Activated B cell treated with CpG ODN at 0.5 μM for 24 hours (primary cell): ENCODE measurements around the gene NCAPH2. TPM values are rescaled to one million over a fixed set of nuclear protein-coding genes. Genes with fewer than 3 reads are reported as not detected.

ENCODE experiments used
- ATAC-seq: fragments of 200-7000 bp; cut with Tn5 transposase; one replicate; pipeline ENCODE4 v1.10.0; 2021; ENCODE audit warnings: low read depth, mild to moderate bottlenecking, moderate library complexity
- CTCF ChIA-PET: fragments of 350-600 bp; sonication (Branson Sonifier 250); formaldehyde crosslinking; loops from one replicate; lab custom pipeline; 2021; ENCODE audit warnings: antibody characterized with exemption; lab: Charles Lee
- POLR2A ChIA-PET: fragments of 350-600 bp; sonication (Branson Sonifier 250); formaldehyde crosslinking; loops from one replicate; lab custom pipeline; 2021; ENCODE audit warnings: antibody characterized with exemption; lab: Charles Lee
- DNase-seq: peaks from one replicate; pipeline ENCODE4 v3.0.0; 2022
- H3K27ac Mint-ChIP-seq: one replicate; pipeline ENCODE4 v1.8.0; 2020; ENCODE audit warnings: mixed read lengths
- H3K27me3 Mint-ChIP-seq: one replicate; pipeline ENCODE4 v1.8.0; 2021; ENCODE audit warnings: mixed read lengths
- H3K36me3 Mint-ChIP-seq: one replicate; pipeline ENCODE4 v1.8.0; 2021; ENCODE audit warnings: low read depth, mixed read lengths
- H3K4me1 Mint-ChIP-seq: one replicate; pipeline ENCODE4 v1.8.0; 2021; ENCODE audit warnings: mixed read lengths
- H3K4me3 Mint-ChIP-seq: one replicate; pipeline ENCODE4 v1.8.0; 2020; ENCODE audit warnings: mild to moderate bottlenecking, mixed read lengths
- H3K9me3 Mint-ChIP-seq: one replicate; pipeline ENCODE4 v1.8.0; 2020; ENCODE audit warnings: mixed read lengths
- intact Hi-C: fragments of 100-400 bp; cut with micrococcal nuclease; formaldehyde crosslinking; loops from one replicate; pipeline ENCODE4 v1.15.1; 2024
- total RNA-seq: library from RNA; stranded (reverse); gene quantifications from 2 replicates; pipeline ENCODE4 v1.2.3, GENCODE V29; 2022
- TF ChIP-seq, protein P1 (sequence below): fragments of 200-600 bp; IDR thresholded peaks from one replicate; pipeline ENCODE4 v1.8.0; 2022; ENCODE audit warnings: antibody characterized with exemption, mild to moderate bottlenecking

Gene NCAPH2
- total RNA-seq, 1 donor from 2014 or later = 68.2 TPM

DNA sequence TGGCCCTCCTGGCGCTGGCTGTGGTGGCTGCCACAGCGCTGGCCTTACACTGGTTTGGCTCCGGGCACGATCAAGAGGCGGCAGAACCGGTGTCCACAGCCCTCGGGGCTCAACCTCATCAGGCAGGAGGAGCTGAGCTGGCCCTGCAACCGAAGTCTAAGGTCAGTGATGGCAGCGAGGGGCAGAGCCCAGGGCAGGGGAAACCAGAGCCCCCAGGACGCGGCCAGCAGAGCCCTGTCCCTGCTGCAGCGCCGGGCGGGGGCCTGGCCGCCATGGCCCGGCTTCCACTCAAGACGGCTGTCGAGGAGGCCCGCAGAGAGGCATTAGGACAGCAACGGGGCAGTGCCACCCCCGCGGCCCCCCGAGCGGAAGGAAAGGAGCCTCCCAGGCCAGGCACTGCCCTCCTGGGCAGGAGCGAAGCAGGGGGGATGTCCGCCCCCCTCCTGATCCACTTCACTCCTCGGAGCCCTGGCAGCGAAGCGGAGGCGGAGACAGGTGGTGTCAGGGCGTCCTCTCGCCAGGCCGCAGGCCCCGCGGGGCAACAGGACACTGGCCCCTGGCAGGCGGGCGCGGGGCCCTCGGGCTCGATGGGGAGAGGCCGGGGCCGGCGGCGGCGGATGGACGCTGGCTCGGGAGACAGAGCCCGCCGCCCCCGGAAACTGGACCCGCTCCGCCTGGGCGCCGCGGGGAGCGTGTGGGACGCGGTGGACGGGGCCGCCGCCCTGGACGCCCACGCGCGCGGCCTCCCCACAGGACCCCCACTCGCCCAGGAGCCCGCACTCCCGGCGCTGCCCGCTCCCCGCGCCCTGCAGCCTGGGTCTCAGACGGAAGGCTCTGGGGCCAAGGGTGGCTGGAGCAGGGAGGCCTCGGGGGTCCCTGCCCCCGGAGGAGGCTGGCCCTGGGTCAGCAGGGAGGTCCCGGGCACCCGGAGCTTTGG is 38.6 kb downstream of the NCAPH2 start:
- H3K27ac Mint-ChIP-seq = no peak overlapping the region
- no peaks in the 10 kb centered on the region for H3K27me3 Mint-ChIP-seq
- peaks cover 2% of the 10 kb centered on the region for H3K9me3 Mint-ChIP-seq
- CTCF ChIA-PET = interaction anchor here (0.6 to 1.5 kb wide), 2 partner anchors 11 to 21 kb away, joined by 4 to 6 read pairs; partner anchors contain the start of gene SCO2
- no peak overlapping the region for H3K4me3 Mint-ChIP-seq
- ATAC-seq (no peak), DNase-seq (no peak)
- intact Hi-C loops = loop anchor here (10.0 kb wide), 1 partner anchor 582 kb away; the partner anchor contains the start of gene PIM3
- H3K36me3 Mint-ChIP-seq = peaks cover 7% of the 10 kb centered on the region
- POLR2A ChIA-PET = interaction anchor here (1.5 to 16.7 kb wide), 4 partner anchors 16 to 76 kb away, joined by 5 to 946 read pairs (median 18); partner anchors contain the start of genes CHKB, SCO2 and TYMP
- peaks cover 47% of the 10 kb centered on the region for H3K4me1 Mint-ChIP-seq
- TF ChIP-seq, protein P1, sequence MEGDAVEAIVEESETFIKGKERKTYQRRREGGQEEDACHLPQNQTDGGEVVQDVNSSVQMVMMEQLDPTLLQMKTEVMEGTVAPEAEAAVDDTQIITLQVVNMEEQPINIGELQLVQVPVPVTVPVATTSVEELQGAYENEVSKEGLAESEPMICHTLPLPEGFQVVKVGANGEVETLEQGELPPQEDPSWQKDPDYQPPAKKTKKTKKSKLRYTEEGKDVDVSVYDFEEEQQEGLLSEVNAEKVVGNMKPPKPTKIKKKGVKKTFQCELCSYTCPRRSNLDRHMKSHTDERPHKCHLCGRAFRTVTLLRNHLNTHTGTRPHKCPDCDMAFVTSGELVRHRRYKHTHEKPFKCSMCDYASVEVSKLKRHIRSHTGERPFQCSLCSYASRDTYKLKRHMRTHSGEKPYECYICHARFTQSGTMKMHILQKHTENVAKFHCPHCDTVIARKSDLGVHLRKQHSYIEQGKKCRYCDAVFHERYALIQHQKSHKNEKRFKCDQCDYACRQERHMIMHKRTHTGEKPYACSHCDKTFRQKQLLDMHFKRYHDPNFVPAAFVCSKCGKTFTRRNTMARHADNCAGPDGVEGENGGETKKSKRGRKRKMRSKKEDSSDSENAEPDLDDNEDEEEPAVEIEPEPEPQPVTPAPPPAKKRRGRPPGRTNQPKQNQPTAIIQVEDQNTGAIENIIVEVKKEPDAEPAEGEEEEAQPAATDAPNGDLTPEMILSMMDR = no peak

- intact Hi-C loops = loop anchor here (10.0 kb wide), 1 partner anchor 583 kb away; the partner anchor contains the start of gene PIM3
- Mint-ChIP-seq H3K27me3 (no peaks in the 10 kb centered on the region), H3K4me1 (peaks cover 39% of the 10 kb centered on the region), H3K4me3 (no peak overlapping the region), H3K36me3 (peaks cover 3% of the 10 kb centered on the region), H3K9me3 (peaks cover 2% of the 10 kb centered on the region), H3K27ac (no peak overlapping the region)
- CTCF ChIA-PET = interaction anchor here (1.1 to 1.9 kb wide), 4 partner anchors 16 to 74 kb away, joined by 3 to 14 read pairs (median 8); partner anchors contain the start of genes SCO2 and SYCE3
- no peak for DNase-seq
- POLR2A ChIA-PET = interaction anchor here (0.8 to 16.7 kb wide), 13 partner anchors 8 to 79 kb away, joined by 3 to 946 read pairs (median 8); partner anchors contain the start of genes CHKB, LMF2, NCAPH2 and SCO2
- TF ChIP-seq, protein P1 = no peak
- no peak for ATAC-seq
Measured at GRCh38 chr22:50547263-50547985, 39.4 kb downstream of the NCAPH2 start.

- Mint-ChIP-seq H3K4me1 (peaks cover 35% of the 10 kb centered on the region), H3K4me3 (peak overlapping the region; percentile 57), H3K9me3 (no peaks in the 10 kb centered on the region), H3K27ac (peak overlapping the region; percentile 65), H3K27me3 (no peaks in the 10 kb centered on the region), H3K36me3 (no peaks in the 10 kb centered on the region)
- intact Hi-C loops = loop anchor here (1.0 to 10.0 kb wide), 2 partner anchors 14 to 583 kb away; partner anchors contain the start of genes PIM3 and SYCE3
- ChIA-PET POLR2A (interaction anchor here (0.7 to 16.7 kb wide), 15 partner anchors 9 to 80 kb away, joined by 3 to 946 read pairs (median 6); partner anchors contain the start of genes CHKB, LMF2, NCAPH2 and SCO2), CTCF (interaction anchor here (0.9 to 1.9 kb wide), 7 partner anchors 9 to 296 kb away, joined by 3 to 15 read pairs (median 8); partner anchors contain the start of genes SCO2 and SYCE3)
- peak; percentile 60 for DNase-seq
- peak; percentile 45 for ATAC-seq
- TF ChIP-seq, protein P1 = no peak
Measured at GRCh38 chr22:50548040-50548920, 40.3 kb downstream of the NCAPH2 start.
